NK-92 (cell line): ENCODE measurements around the gene CES1.
"Not testable (repeated sequence)": the region's sequence is repeated elsewhere in the genome, so short reads cannot be mapped to it uniquely, and the experiment has no call there.

Experiments
- DNase-seq: peaks from one replicate; lab custom pipeline; 2025; ENCODE audit not compliant: unreplicated experiment; lab: John Stamatoyannopoulos, UW

CES1 gene

DNA sequence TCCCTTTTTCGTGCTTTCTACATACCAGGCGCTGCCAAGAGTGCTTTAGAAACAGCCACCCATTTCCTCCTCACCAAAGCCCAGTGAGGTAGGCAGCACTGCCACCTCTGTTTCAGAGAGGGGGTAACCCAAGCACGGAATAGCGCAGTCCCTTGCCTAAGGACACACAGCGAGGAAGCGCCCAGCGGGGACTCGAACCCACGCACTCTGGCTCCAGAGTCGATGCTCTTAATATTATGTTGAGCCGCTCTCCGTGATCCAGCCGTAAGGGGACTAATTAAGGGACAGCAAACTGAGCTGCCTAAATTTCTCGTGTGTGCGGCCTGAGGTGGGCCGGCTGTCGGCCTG, 497 bp downstream of the CES1 start:
- DNase-seq = no peak

DNA sequence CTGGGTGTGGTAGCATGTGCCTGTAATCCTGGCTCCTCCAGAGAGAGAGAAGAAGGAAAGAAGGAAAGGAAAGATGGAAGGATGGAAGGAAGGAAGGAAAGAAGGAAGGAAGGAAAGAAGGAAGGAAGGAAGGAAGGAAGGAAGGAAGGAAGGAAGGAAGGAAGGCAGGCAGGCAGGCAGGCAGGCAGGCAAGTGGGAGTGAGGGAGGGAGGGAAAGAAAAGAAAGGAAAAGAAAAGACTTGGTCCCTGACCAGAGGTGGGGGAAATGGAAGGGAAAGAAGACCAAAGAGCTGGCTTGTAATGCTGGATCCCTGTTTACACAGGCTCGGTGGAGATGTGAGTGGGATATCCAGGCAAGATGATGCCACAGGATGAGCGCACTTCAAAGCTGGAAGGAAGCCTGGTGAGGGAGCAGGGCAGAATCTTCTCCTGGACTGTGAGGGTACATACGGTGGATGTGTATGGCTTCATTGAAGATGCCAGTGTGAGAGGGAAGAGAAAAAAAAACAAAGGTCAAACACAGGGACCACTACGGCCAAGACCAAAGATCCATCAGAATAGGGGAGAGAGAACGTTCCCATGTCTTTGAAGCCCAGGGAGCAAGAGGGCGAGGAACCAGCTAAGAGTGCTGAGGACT, 2.1 kb downstream of the CES1 start:
- no peak for DNase-seq

DNA sequence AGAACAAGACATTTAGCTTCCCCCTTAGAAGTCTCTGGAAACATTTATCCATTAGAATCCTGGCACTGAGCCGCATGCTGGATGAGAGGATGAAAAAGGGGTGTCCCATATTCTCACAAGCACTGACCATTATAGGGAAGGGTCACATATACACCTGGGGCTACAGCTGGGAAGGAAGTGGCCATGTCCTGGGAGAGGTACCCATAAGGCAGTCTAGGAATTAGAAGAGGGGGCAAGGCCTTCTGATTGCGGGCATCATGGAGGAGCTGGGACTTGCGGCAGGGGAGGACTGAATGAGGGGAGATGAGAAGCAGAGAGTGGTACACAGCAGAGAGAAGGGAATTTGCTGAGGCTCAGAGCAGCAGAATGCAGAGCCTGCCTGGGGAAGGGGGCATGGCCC, 3.7 kb downstream of the CES1 start:
- not testable (repeated sequence) for DNase-seq

DNA sequence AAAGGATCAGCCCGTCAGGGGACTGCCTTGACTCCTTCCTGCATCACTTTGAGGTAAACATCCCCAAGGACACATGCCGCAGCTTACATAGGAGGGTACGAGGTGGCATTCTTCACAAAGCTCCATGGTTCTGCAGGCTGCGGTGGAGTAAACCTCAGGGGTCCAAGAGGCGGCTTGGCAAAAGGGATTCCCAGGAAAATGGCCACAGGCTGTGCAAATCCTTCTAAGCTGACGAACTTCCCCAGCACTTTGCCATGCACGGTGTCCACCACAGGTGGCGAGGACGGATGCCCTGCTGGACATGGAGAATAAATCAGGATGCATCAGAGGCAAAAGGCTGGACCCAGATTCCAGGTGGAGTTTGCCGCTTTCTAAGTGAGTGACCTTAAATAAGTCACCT, 4.2 kb downstream of the CES1 start:
- no peak for DNase-seq

DNA sequence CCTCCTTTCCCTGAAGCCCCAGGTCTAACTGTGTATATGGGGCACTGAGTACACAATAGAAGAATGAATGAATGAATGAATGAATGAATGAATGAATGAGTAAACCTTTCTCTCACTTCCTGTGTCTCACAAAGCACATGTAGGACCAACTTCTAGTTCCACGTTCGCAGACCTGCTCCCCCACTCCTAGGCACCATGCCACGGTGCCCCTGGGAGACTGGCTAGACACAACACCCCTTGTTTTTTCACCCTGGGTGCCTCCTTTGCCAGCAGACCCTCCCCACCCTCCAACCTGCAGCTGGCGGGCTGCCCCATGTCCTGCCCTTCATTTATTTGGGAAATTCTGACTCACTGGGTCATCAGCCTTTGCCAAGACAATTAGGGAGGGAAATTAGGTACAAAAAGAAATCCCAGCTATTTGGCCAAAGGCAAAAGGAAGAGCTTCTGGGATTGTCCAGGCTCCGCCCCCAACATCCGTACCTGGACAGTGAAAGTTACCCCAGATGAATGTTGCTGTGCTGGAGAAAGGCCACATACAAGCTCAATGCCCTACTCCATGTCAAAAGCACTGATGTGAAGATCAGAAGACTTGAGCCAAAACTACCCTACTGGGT, 7.7 kb downstream of the CES1 start:
- DNase-seq = no peak

DNA sequence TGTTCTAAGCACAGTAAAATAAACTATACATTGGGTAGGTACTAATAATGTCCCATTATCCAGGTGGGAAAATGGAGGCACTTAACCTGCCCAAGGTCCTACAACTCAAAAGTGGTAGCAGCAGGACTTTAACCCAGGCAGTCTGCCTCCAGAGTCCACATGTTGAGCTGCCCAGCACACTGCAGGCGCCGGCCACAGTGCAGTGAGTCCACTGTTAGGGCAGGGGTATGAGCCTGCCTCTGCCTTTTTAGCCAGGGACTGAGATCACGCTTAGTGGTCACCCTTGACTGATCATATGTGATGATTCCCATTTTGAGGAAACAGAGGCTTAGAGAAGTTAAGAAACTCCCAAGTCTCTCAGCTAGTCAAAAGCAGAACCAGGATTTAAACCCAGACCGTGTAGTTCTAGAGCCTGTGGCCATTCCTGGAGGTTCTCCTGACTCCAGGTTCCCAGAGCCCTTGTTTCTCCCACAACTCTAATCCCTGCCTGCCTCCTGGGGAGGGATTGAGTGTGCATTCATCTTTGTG, 8.4 kb downstream of the CES1 start:
- DNase-seq = no peak

DNA sequence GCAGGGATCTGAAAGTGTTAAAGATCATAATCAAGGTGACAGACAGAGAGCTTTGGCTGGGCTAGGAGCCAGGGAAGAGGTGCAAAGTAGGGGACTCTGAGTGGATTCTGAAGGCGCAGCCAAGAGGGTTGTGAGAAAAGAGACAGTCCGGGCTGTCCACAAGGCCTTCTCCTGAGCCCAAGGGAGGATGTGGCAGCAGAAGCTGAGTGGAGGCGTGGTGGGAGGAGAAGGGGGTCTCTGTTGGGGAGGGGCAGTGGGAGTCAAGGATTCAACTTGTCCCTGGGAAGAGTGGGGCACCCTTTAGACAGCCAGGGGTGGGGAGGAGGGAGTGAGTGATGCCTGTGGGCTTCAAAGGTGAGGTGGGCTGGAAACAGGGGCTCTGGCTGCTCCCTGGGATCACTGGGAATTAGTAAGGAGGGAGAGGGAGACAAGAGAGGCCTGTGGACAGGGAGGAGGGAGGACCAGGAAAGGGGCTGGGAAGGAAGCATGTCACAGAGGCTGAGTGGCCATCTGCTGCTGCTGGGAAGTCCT, 10.6 kb downstream of the CES1 start:
- DNase-seq = no peak

DNA sequence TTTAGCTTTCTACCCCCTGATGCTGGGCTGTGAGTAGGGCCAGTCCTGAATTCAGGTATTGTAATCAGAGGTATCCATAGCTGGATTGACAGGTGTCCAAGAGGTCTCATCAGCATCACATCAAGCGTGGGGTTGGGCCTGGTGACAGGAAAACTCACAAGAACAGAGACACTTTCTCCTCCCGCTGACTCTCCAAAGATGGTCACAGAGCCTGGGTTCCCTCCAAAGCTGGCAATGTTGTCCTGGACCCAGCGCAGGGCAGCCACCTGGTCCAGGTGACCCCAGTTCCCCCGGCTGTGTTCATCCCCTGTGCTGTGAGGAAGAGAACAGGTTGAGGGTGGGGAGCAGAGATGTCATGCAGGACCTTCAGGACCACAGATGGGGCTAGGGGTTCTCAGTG, 11.7 kb downstream of the CES1 start:
- DNase-seq = no peak

DNA sequence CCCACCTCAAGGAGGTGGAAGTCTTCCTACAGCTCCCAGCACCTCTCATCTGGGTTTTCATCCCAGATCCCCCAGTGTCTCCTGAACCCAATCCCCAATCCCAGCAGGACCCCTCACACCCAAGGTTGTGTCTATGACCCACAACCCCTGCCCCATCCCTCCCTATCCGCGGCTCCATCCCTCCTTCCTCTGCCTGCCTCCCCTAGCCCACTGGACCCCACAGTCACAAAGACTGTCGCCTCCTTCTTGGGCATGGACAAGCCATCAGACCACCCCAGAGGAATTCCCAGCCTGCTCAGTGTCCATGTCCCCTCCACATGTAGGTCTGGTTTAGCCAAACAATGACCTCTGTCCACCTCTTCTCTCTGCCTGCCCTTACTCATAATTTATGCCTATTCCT, 12.3 kb downstream of the CES1 start:
- DNase-seq = no peak

DNA sequence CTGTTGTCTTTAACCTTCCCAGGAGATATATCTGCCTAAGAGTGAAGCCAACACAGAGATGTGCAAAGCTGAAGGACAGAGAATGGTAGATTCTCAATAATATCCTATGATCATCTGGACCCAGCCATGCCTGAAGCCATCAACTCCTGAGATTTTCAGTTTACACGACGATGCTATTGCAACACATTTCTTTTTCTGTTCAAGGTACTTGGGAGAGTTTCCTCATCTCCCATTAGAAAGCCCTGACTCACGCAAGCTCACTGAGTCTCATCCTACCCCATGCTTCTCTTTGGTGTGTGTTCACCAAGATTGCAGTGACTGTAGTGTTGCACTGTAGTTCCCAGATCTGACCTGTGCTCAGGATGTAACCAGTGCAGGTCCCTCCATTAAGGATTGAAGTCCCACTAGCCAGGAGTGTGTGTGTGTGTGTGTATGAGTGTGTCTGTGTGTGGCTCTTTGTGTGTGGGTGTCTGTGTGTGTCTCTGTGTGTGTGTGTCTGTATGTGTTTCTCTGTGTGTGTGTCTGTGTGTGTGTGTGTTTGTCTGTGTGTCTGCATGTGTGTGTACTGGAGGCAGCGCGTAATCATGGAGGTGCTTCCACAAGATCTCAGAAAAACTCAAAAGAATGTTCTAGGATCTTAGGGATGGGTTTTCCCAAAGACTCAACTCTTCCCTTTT, 15.5 kb downstream of the CES1 start:
- no peak for DNase-seq

DNA sequence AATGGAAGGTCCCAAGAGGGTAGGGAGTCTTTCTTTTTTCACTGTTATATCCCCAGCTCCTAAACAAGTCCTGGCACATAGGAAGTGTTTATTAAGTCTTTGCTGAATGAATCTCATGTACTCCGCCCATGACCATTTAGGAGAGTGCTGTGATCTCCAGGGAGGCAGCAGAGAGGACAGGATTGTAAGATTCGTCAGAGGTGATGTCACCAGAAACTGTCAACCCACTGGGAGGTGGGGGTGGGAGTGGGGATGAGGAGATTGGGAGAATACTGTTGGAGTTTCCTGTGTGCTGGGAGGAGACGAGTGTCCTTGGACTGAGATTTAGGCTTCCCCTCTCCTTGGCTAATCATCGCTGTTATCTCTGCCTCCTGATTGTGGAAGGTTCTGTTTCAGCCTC, 16.7 kb downstream of the CES1 start:
- not testable (repeated sequence) for DNase-seq

DNA sequence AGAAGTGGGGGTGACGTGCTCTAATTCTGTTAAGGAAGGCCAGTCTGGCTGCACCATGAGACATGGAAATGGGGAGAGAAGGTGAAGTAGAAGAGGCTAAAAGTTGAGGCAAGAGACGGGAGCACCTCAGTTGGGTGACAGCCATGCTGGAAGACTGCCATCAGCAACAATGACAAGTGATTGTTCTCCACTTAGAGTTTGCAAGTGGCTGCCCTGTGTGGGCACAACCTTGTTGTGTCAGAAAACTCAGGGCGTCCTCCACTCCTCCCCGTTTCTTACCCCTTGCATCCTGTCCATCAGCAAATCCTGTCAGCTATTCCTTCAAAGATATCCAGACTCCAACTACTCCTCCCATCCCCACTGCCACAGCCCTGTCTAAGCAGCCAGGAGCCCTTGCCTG, 17.6 kb downstream of the CES1 start:
- DNase-seq = no peak

DNA sequence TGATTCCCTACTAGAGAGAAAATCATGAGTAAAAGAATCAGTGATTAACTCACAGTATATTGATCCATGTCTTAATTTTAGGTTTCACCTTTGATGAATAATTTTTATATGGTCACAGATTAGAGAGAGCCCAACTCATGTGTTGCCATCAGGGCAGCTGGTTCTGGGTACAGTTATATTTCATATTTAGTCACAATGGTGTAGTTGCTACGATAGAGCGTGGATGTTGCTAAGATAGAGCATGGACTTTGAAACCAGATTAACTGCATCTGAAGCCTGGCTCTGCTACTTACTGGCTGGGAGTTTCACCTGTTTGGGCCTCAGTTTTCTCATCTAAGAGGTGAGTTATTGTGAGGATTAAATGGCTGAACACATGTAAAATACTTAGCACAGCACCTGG, 18.7 kb downstream of the CES1 start:
- DNase-seq = not testable (repeated sequence)

DNA sequence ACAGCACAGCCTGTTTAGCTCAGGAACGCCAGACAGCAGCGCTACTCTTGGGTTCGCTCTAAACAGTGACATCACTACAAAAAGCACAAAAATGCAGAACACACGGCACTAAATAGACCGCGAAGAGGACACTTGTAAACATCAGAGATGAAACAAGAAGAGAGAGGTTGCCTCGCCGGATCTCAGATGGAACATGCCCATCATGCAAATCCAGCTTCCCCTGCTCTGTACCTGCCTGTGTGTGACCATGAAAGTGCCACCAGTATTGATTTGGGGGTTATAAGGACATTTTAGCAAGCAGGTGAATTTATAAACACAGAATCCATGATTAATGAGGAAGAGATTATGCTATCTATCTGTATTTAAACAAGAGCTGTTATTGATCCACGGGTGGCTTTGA, 19.2 kb downstream of the CES1 start:
- not testable (repeated sequence) for DNase-seq

DNA sequence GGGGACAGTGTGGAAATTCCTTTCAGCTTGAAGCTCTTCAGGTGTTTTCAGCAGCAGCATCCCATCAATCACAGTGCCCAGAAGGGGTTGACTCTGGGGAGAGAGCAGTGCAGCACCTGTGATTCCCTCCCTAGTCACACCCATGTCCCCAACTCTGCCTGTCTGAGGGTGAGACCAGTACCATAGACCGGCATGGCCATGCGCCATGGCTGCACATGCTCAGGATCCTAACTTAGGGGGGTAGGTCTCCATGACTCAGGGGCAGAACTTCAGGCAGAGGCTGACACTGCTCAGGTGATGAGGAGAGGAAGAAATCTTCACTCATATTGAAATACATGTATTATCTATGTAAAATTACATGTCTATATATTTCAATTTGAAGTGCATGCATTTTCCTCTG, 19.9 kb downstream of the CES1 start:
- no peak for DNase-seq

DNA sequence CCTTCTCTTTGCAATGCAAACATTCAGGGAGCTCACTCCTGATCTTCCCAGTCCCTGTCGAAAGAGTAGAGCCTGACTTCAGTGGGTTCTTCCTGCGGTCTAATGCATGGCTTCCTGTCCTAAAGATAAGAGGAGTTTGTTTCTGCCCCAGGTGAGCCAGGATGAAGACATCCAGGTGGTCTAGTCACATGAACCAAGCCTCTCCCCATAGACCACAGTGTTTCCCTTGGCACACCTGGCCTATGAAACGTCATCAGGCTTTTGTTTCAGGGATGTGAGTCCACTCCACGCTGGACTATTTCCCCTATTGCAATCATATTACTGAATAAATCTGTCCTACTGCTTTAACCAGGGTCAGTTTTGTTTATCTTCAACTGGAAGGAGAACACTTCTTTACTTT, 21.1 kb downstream of the CES1 start:
- DNase-seq = no peak

DNA sequence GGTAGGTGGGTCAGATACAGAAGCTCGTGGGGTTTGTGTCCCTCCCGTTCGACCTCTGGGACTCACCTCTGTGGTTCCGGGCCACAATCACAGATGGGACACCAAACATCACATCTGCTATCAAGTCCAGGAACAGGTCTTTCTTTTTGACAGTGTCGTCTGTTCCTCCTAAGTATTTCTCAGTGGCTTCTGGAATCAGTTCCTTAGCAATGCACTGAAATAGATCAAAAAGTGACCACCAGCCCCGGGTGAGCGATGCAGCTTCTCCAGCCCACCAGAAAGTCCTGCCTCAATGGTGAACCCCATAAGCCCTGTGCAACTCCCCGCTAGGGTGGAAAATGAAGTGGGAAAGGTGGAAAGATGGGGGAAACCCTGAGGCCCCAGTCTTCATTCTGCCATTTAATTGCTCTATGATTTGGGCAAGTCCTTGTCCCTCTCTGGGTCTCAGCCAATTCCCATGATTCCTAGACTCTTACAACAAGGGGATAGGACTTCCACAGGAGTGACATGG, 22.4 kb downstream of the CES1 start:
- DNase-seq = no peak

DNA sequence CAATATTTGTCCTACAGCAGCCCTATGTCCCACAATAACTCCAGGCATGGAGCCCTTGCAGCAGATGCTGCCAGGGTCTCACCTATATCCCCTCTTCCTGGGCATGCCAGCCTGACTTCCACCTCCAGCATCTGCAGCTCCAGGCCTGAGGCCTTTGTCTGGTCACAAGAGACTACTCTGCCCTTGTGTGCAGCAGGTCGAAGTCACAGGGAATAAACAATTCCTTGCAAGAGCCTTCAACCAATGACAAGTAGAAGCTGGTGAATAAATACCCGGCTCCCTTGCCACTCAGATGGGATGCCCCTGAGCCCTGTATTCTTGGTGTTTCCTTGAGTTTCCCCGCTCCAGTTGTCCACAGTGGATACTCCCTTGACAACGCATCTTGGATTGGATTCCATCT, 23.0 kb downstream of the CES1 start:
- no peak for DNase-seq

DNA sequence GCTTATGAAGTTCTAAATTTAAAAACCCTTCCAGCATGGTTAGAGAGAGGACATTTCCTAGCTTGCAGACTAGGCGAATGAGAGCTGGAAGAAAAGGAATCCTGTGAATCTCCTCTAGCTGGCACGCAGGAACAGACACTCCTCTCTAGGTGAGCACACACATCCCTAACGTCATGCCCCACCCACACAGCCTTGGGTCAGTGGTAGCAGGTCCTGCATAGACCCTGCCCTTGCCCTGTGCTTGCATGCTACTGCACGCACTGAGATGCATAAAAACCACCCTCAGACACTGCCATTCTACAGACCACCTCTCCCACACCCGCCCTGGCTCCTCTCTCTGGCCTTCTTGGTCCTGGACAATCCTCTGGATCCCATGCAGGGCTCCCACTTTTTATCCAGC, 23.5 kb downstream of the CES1 start:
- DNase-seq = no peak

DNA sequence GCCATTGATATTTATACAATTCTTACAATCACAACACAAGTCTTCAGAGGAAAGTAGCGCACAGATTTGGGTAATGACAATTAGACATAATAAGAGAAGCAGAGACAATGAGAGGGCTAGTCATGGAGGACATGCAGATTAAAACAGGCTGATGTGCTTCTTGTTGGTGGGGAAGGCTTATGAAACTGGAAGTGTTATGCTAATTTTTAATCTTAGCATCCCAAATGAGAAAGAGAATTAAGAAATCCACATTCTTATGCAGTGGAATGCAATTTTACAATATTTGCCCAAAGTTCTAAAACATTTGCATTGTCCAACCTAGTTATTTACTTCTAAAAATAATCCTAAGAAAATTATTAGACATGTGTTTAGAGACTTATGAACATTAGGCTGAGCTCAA, 24.6 kb downstream of the CES1 start:
- not testable (repeated sequence) for DNase-seq

DNA sequence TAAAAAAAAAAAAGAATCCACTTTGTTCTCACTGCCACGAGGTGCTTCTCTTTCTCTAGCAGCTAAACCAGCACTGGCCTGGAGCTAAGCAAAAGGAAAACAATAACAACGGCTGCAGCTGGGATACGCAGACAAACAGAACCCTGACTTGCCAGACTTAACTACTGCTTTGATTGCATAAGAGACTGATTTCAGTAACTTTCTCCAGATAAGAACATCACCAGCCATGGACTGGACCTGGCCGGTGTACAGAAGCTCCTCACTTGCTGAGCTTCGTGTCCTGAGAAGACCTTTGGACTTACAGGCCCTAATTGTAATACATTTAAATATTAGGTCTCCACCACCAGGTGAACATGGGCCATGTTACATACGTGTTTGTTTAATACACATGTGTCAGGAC, 27.8 kb downstream of the CES1 start:
- not testable (repeated sequence) for DNase-seq

DNA sequence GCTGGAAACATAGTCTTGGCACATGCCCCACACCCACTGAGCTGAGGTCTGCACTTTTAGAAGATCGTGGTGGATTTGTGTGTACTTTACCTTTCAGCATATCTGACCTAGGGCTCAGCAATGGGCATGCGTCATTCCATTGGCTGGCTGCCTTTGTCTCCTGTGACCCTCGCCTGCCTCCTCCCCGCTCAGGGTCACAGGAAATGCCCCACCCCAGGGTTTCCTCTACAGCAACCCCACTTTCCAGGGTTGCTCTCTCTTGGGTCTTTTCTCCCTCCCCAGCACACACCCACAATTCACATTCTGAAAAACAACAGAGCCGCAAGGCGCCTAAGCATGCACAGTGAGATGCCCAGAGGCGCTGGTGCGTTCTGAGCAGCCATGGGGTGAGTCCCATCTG, 29.2 kb downstream of the CES1 start:
- DNase-seq = not testable (repeated sequence)
